Activated naive CD4-positive, alpha-beta T cell treated with anti-CD3 and anti-CD28 coated beads, Interleukin-2, amount 10 ng/mL, durations not matched to agents 7 days and 5 days (primary cell): ENCODE measurements around the gene GMDS.

ENCODE experiments used
- CTCF ChIA-PET: fragments of 350-600 bp; sonication (Branson Sonifier 250); formaldehyde crosslinking; loops from one replicate; lab custom pipeline; 2021; ENCODE audit warnings: antibody characterized with exemption; lab: Charles Lee
- DNase-seq: peaks from one replicate; pipeline ENCODE4 v3.0.0-alpha.2; 2020
- H3K27ac Mint-ChIP-seq: one replicate; pipeline ENCODE4 v1.8.0; 2021; ENCODE audit warnings: mild to moderate bottlenecking, moderate library complexity, mixed read lengths
- H3K27me3 Mint-ChIP-seq: one replicate; pipeline ENCODE4 v1.8.0; 2021; ENCODE audit warnings: mild to moderate bottlenecking, mixed read lengths
- H3K36me3 Mint-ChIP-seq: one replicate; pipeline ENCODE4 v1.8.0; 2021; ENCODE audit warnings: mixed read lengths
- H3K4me1 Mint-ChIP-seq: one replicate; pipeline ENCODE4 v1.8.0; 2021; ENCODE audit warnings: mixed read lengths
- H3K4me3 Mint-ChIP-seq: one replicate; pipeline ENCODE4 v1.8.0; 2021; ENCODE audit warnings: mild to moderate bottlenecking, moderate library complexity, mixed read lengths
- H3K9me3 Mint-ChIP-seq: one replicate; pipeline ENCODE4 v1.8.0; 2021; ENCODE audit warnings: mixed read lengths

GMDS gene

DNA sequence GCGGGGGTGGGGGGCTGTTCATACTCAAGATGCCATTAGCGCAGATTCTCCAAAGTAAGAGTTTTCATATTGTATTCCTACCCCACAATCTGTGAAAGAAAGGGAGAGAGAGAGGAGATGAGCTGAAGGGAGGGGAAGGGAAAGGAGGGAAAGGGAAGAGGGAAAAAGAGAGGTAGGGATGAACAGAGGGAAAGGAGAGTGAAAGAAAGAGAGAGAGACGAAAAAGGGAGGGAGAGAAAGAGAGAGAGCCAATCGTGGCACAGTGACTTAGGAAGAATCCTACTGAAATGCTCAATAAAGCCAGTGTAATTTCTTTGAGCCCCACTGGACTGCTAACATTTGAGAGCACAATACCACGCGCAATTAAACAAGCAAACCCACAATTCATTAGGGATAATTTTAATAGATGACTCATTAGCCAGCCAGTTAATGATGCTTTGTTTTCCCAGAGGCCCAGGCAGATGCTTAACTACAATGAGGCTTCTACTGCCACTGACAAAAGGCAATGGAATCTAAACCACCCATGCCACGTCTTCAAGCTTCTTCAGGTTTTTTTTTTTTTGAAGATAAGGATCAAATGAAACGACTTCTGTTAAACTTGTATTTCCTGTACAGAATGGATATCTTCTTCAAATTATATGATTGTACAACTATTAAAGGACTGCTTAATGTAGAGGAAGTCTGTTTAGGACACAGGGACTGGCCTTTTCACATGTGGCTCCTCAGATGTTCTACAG, 328.9 kb downstream of the GMDS start:
- no peaks in the 10 kb centered on the region for H3K4me1 Mint-ChIP-seq
- H3K4me3 Mint-ChIP-seq = no peak overlapping the region
- no peak overlapping the region for H3K27ac Mint-ChIP-seq
- no peak for DNase-seq
- no peaks in the 10 kb centered on the region for H3K9me3 Mint-ChIP-seq
- peaks cover 2% of the 10 kb centered on the region for H3K36me3 Mint-ChIP-seq
- CTCF ChIA-PET = no interaction called here
- no peaks in the 10 kb centered on the region for H3K27me3 Mint-ChIP-seq

DNA sequence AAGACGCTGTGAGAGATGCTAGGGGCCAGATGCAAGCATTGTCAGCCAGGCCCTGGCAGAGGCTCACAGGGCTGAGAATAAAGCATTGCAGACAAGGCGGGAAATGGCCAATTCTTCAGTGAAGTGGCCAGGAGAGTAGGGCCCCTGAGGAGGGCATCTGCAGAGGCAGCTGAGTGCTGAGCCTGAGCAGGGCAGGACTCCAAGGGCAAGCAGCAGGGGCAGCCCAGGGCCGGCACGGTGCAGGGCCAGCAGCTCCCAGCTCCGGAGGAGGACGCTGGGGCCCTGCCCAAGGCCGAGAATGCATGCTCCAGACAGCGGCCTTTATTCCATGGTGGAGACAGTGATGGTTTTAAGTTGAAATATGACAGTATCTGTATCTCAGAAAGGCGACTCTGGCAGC, 330.2 kb downstream of the GMDS start:
- peaks cover 2% of the 10 kb centered on the region for H3K36me3 Mint-ChIP-seq
- no peaks in the 10 kb centered on the region for H3K4me1 Mint-ChIP-seq
- DNase-seq = no peak
- no peaks in the 10 kb centered on the region for H3K27me3 Mint-ChIP-seq
- no peak overlapping the region for H3K27ac Mint-ChIP-seq
- H3K9me3 Mint-ChIP-seq = no peaks in the 10 kb centered on the region
- no peak overlapping the region for H3K4me3 Mint-ChIP-seq
- CTCF ChIA-PET = no interaction called here

DNA sequence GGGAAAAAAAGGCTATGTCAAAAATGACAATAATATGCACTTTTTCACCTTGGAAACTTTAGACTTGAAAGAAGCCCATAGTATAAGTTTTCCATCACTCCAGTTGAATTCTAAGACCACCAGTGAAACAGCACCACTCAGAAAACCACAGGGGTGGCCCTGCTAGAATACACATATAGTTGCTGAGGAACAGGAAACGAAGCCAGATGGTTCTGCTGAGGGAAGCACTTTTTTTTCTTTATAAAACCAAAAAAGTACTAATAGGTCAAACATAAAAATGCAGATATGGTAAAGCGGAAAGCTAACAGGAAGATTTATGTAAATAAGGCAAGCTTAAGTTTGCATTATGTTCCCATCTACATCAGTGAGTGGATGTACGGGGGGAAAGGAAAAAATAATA, 331.8 kb downstream of the GMDS start:
- no peak overlapping the region for H3K4me3 Mint-ChIP-seq
- peaks cover 2% of the 10 kb centered on the region for H3K36me3 Mint-ChIP-seq
- H3K27ac Mint-ChIP-seq = no peak overlapping the region
- H3K4me1 Mint-ChIP-seq = no peaks in the 10 kb centered on the region
- no peaks in the 10 kb centered on the region for H3K27me3 Mint-ChIP-seq
- CTCF ChIA-PET = no interaction called here
- DNase-seq = no peak
- H3K9me3 Mint-ChIP-seq = no peaks in the 10 kb centered on the region

DNA sequence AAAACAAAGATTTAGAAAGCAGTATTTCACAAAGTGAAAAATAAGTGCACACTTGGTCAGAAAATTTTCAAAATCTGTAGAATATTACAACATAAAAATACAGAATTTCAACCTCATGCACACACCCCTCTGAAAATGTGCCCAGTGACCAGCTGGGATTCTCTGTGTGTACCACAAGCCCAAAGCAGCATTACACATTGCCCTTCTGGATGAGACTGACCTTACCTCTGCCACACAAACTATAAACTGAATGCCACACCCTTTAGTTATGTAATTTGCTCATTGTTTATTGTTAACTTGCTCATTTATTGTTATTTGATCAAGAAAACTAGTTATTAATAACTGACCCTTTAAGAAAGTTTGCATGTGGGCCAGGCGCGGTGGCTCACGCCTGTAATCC, 332.7 kb downstream of the GMDS start:
- Mint-ChIP-seq H3K9me3 (no peaks in the 10 kb centered on the region), H3K36me3 (peaks cover 2% of the 10 kb centered on the region), H3K27me3 (no peaks in the 10 kb centered on the region), H3K4me1 (no peaks in the 10 kb centered on the region), H3K4me3 (no peak overlapping the region), H3K27ac (no peak overlapping the region)
- CTCF ChIA-PET = no interaction called here
- no peak for DNase-seq

DNA sequence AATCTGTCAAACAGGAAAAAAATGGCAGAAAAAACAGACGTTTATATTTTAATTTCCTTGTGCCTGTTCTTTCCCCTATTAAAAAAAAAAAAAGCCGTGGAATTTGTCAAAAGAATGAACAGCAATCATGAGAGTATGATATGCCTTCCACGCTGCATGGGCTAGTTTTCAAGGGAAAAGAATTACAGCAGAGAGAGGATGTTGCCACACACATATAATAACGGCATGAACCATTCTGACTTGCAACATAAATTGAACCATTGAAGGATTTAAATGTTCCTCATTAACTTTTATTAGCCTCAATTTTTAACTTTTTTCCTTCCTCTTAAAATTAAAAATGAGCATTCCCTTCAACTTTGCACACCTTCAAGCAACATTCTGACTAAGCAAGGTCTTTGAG, 333.9 kb downstream of the GMDS start:
- no peaks in the 10 kb centered on the region for H3K27me3 Mint-ChIP-seq
- H3K4me3 Mint-ChIP-seq = no peak overlapping the region
- no peaks in the 10 kb centered on the region for H3K9me3 Mint-ChIP-seq
- H3K4me1 Mint-ChIP-seq = no peaks in the 10 kb centered on the region
- no peak overlapping the region for H3K27ac Mint-ChIP-seq
- DNase-seq = no peak
- CTCF ChIA-PET = no interaction called here
- peaks cover 2% of the 10 kb centered on the region for H3K36me3 Mint-ChIP-seq

DNA sequence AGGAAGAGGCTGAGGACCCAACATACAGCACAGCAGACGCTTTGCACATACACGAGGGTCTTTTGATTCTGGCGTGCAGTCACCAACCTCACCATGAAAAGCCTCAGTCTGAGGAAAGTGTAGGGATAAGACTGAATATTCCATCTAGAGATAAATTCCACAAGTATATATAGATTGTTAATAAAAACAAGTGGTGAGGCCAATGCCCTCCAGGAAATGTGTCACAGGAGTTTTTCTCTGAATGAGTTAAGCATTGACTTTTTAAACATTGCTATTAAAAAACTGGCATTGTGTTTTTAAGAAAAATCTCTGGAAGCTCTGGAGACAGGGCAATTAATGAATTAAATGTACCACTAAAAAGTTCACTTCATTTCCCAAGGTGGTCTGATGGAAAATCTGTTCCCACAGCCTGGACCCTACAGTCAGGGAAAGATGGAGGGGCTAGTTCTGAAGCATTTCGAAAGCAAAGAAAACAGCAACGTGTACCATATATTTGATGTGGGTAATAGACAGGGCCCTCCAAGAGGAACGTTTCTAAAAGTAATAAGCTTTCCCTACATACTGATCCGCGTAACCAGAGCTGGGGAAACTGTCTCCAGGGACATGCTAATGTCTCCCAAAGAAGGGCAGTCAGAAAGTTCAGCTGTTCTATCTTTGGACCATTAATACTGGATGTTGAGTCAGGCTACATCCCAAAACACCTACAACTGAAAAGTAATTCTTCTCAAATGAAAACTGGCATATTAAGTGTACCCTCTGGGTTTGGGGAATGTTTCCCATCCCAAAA, 334.6 kb downstream of the GMDS start:
- no peak overlapping the region for H3K4me3 Mint-ChIP-seq
- H3K9me3 Mint-ChIP-seq = no peaks in the 10 kb centered on the region
- no peak for DNase-seq
- no peaks in the 10 kb centered on the region for H3K4me1 Mint-ChIP-seq
- CTCF ChIA-PET = no interaction called here
- H3K27ac Mint-ChIP-seq = no peak overlapping the region
- H3K36me3 Mint-ChIP-seq = peaks cover 2% of the 10 kb centered on the region
- no peaks in the 10 kb centered on the region for H3K27me3 Mint-ChIP-seq

DNA sequence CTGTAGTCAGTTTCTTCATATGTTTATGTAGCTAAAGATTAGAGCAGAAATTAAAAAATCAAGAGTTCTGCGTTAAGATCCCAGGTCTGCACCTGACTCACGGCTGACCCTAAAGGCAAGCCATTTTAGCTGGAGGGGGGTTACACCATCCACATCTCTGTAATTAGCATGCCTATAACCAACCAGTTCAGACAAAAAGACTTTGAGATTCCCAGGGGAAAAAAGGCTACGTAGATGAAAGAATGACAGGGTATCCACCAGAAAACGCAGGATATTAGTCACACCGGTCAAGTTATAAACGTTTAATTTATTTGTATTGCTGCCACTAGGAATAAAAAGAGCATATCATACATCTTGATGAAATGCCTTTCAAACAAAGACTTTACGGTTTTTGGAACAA, 336.6 kb downstream of the GMDS start:
- Mint-ChIP-seq H3K36me3 (no peaks in the 10 kb centered on the region), H3K27me3 (no peaks in the 10 kb centered on the region), H3K27ac (no peak overlapping the region), H3K9me3 (no peaks in the 10 kb centered on the region), H3K4me3 (no peak overlapping the region), H3K4me1 (no peaks in the 10 kb centered on the region)
- no peak for DNase-seq
- CTCF ChIA-PET = no interaction called here

DNA sequence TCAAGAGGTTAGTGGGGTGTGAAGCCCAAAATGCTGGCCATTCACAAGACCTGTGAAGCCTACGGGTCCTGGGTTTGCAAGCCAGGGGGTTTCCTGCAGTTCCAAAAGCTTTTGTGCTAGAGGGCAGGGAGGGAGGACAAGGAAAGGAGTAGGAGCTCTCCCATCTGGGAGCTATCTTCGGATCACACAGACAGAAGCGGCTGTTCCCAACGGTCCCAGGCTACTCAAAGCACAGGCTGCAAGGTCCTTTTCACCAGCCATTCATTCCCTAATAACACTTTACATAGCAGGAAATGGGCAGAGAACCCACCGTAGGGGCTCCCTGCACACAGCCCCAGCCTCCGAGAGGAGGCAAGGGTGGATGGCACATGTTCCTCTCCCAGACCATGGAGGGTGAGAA, 338.8 kb downstream of the GMDS start:
- Mint-ChIP-seq H3K4me1 (no peaks in the 10 kb centered on the region), H3K27me3 (no peaks in the 10 kb centered on the region), H3K4me3 (no peak overlapping the region), H3K36me3 (no peaks in the 10 kb centered on the region), H3K27ac (no peak overlapping the region), H3K9me3 (no peaks in the 10 kb centered on the region)
- no peak for DNase-seq
- CTCF ChIA-PET = no interaction called here

DNA sequence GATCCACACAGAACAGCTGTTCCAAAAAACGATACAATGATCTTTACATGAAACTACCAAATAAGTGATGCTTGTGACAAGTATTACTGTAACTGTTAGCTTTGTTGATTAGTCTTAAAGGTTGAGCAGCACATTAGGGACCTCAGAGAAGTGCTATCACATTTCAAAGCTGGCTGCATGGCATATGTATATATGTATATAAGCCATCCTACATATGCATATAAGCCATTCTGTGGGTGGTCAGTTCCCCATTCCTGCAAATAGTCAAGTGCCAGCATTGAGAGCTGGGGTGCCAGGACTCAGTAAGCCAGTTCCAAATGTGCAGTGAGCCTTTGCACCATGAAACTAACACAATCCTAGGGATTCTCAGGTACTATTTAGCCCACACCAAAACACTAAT, 339.4 kb downstream of the GMDS start:
- CTCF ChIA-PET = no interaction called here
- H3K4me1 Mint-ChIP-seq = no peaks in the 10 kb centered on the region
- H3K4me3 Mint-ChIP-seq = no peak overlapping the region
- DNase-seq = no peak
- no peaks in the 10 kb centered on the region for H3K36me3 Mint-ChIP-seq
- H3K27me3 Mint-ChIP-seq = no peaks in the 10 kb centered on the region
- no peaks in the 10 kb centered on the region for H3K9me3 Mint-ChIP-seq
- H3K27ac Mint-ChIP-seq = no peak overlapping the region

DNA sequence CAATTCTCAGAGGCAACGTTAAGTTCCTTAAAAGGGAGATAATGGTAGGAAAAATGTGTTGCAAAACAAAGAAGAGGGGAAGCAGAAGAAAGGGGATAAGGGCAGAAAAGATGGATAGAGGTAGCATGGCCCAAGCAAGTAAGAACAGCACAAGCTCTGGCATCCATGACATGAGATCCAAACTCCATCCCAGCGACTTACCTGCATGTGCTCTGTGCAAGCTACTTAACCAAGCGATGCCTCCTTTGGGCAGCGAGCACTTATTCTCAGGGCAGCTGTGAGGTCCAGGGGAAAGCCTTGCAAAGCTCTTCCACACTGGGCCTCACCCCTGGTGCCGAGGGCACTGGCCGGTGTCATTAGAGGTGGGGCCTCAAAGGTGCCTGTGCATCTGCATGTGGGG, 340.5 kb downstream of the GMDS start:
- Mint-ChIP-seq H3K9me3 (no peaks in the 10 kb centered on the region), H3K27me3 (no peaks in the 10 kb centered on the region), H3K4me1 (no peaks in the 10 kb centered on the region), H3K27ac (no peak overlapping the region), H3K4me3 (no peak overlapping the region), H3K36me3 (no peaks in the 10 kb centered on the region)
- DNase-seq = no peak
- CTCF ChIA-PET = interaction anchor here (0.6 kb wide), 1 partner anchor 414 kb away, joined by 3 read pairs; no protein-coding TSS in a partner anchor

DNA sequence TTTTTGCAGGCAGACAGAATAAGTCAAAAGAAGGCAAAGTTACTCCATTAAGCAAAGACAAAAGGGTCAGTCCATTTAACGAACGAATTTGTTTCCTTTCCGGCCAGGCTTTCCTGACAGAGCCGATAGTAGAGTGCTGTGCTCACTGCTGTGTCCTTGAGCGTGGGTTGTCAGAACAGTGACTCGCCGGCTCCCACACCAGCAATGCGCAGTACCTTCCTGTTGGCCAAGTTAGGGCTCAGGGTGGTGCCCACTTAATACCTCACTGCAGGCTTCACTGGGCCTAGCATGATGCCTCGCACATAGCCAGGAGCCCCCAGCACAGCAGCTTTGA, 341.0 kb downstream of the GMDS start:
- Mint-ChIP-seq H3K9me3 (no peaks in the 10 kb centered on the region), H3K27me3 (no peaks in the 10 kb centered on the region), H3K27ac (no peak overlapping the region), H3K36me3 (no peaks in the 10 kb centered on the region), H3K4me3 (no peak overlapping the region), H3K4me1 (no peaks in the 10 kb centered on the region)
- DNase-seq = no peak
- CTCF ChIA-PET = no interaction called here

DNA sequence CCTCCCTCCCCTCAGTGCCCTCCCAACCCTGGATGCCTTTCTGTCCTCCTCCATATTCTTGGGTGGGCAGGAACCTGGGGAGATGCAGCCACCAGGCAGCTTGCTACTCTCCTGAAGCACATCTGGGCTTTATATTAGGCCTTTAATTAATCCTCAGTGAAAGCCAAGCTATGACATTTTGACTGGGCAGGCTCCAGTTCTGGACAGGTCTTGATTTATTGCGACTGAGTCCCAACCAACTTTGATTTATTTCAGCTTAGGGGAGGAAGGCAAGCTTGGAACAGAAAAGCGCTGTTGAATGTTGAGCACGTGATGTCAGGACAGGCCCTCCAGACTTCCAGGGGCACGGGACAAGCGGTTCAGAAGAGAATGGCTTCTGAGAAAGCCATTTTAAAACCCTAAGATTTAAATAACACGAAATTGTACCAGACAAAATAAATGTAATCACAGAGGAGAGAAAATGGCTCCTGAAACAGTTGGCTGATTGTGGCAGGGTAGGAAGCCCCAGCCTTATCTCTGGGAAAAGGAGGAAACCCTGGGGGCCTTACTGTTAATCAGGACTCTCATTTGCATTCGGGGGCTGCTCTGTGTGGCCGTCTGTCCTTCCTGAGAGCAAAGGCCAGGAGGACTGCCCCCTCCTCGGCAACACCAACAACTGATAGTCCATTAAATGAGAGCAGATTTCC, 341.5 kb downstream of the GMDS start:
- H3K36me3 Mint-ChIP-seq = no peaks in the 10 kb centered on the region
- H3K27ac Mint-ChIP-seq = no peak overlapping the region
- H3K27me3 Mint-ChIP-seq = no peaks in the 10 kb centered on the region
- no peaks in the 10 kb centered on the region for H3K9me3 Mint-ChIP-seq
- CTCF ChIA-PET = no interaction called here
- no peak overlapping the region for H3K4me3 Mint-ChIP-seq
- DNase-seq = no peak
- no peaks in the 10 kb centered on the region for H3K4me1 Mint-ChIP-seq

DNA sequence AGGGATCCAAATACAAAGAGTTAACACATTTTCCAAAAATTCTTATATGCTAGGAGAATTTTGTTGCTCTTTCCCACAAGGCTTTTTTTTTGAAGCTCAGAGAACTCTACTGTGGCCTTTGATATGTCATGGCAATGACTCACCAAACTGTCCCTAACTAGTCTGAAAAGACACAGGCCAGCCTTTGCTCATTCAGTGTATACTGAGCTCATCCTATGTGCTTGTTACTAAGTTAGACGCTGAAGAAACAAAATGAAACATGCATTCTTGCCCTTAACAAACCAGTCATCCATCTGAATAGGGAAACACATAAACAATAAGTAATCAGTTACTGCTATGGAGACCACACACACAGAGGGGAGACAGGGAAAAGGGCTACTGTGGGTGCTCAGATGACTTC, 343.8 kb downstream of the GMDS start:
- CTCF ChIA-PET = no interaction called here
- H3K27me3 Mint-ChIP-seq = no peaks in the 10 kb centered on the region
- H3K4me1 Mint-ChIP-seq = no peaks in the 10 kb centered on the region
- H3K4me3 Mint-ChIP-seq = no peak overlapping the region
- H3K36me3 Mint-ChIP-seq = no peaks in the 10 kb centered on the region
- H3K27ac Mint-ChIP-seq = no peak overlapping the region
- no peak for DNase-seq
- H3K9me3 Mint-ChIP-seq = no peaks in the 10 kb centered on the region

DNA sequence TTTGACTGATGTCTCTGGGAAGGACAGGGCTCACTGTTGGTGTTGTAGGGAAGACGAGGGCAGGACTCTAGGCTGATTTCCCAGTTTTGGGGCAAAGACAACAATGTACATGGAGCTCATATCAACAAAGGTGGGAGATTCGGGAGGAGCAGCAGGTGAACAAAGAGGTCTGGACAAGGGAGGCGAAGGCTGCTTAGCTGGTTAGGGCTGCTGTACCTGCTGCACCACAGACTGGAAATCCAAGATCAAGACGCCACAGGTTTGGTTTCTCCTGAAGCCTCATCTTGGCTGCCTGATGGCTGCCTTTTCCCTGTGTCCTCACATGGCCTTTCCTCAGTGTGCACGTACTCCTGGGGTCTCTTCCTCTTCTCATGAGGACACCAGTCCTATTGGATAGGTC, 348.5 kb downstream of the GMDS start:
- Mint-ChIP-seq H3K4me3 (no peak overlapping the region), H3K36me3 (peaks cover 2% of the 10 kb centered on the region), H3K9me3 (no peaks in the 10 kb centered on the region), H3K27ac (no peak overlapping the region), H3K27me3 (no peaks in the 10 kb centered on the region), H3K4me1 (no peaks in the 10 kb centered on the region)
- no peak for DNase-seq
- CTCF ChIA-PET = no interaction called here

DNA sequence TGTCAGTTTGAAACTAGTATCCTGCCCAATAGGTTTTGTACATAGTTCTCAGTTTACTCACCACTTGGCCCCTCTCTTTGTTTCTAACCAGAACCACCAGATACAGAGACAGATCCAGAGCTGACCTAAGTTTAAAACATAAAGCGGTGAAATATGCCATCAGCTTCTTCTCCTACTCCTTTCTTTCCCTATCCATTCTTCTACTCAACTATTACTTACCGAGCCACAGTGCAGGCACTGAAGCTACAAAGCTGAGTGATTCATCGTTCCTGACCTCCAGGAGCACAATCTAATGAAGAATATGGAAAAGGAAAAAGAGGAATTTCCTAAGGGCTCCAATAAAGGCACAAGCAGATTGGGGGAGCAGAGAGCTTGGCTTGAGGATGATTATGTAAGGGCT, 349.7 kb downstream of the GMDS start:
- Mint-ChIP-seq H3K4me1 (no peaks in the 10 kb centered on the region), H3K36me3 (peaks cover 2% of the 10 kb centered on the region), H3K4me3 (no peak overlapping the region), H3K27ac (no peak overlapping the region), H3K27me3 (no peaks in the 10 kb centered on the region), H3K9me3 (no peaks in the 10 kb centered on the region)
- DNase-seq = no peak
- CTCF ChIA-PET = no interaction called here
